GM12864 (cell line): Measurements from ENCODE around the gene RPS6KB2.
A peak's percentile ranks its signal among the peaks of the same experiment; 100 is the strongest.

Experiments
- DNase-seq: peaks from one replicate; pipeline ENCODE4 v3.0.0-alpha.2; 2011; ENCODE audit warnings: low read depth
- H3K4me3 ChIP-seq: 2 replicates; pipeline ENCODE4 v1.5.1; 2011; ENCODE audit warnings: mild to moderate bottlenecking, low read depth, low read length, control low read depth
- CTCF ChIP-seq: IDR thresholded peaks from 2 replicates; pipeline ENCODE4 v1.5.1; 2011; ENCODE audit warnings: low read depth, mild to moderate bottlenecking, moderate library complexity, low read length, control low read depth, inconsistent platforms; ENCODE audit errors: missing control alignments

RPS6KB2 gene

GRCh38 chr11:67435031-67435726 is 6.9 kb downstream of the RPS6KB2 start:
- peak overlapping the region; percentile 87 for H3K4me3 ChIP-seq
- no peak for DNase-seq

GRCh38 chr11:67435727-67436458 is 7.6 kb downstream of the RPS6KB2 start:
- TF ChIP-seq CTCF, result no peak
- DNase-seq, result no peak
- H3K4me3 ChIP-seq, result peak overlapping the region; percentile 87

More at GRCh38 chr11:67435031-67435726, 6.9 kb downstream of the RPS6KB2 start:
- no peak for TF ChIP-seq CTCF

- H3K4me3 ChIP-seq, result peak overlapping the region; percentile 87
- no peak for TF ChIP-seq CTCF
- DNase-seq, result peak; percentile 75
These were observed 8.3 kb downstream of the RPS6KB2 start for GRCh38 chr11:67436459-67437081.

GRCh38 chr11:67437082-67437808 is 9.0 kb downstream of the RPS6KB2 start, which contains the start of gene PTPRCAP:
Gene PTPRCAP (minus strand): TSS chr11:67437682. CDS start chr11:67437619, 63 bp downstream.
- DNase-seq, result no peak
- H3K4me3 ChIP-seq, result peak within 1 kb of the TSS; percentile 87
- no peak for TF ChIP-seq CTCF

GRCh38 chr11:67437809-67438157 is 9.5 kb downstream of the RPS6KB2 start:
- peak overlapping the region; percentile 87 for H3K4me3 ChIP-seq
- no peak for TF ChIP-seq CTCF
- DNase-seq, result no peak

- peak; percentile 1 for TF ChIP-seq CTCF
- peak overlapping the region; percentile 87 for H3K4me3 ChIP-seq
- DNase-seq, result no peak
These were observed 10.0 kb downstream of the RPS6KB2 start for GRCh38 chr11:67438158-67438902.
